HEK293 (cell line): Measurements from ENCODE around the gene RYR2.

Source experiments
- CTCF ChIA-PET: fragments of 350-600 bp; formaldehyde crosslinking; extraction: SDS; loops from one replicate; lab custom pipeline; 2021; ENCODE audit warnings: antibody characterized with exemption; lab: Yijun Ruan, JAX
- POLR2A ChIA-PET: fragments of 300-600 bp; formaldehyde crosslinking; extraction: SDS; loops from one replicate; lab custom pipeline; 2020; ENCODE audit warnings: antibody characterized with exemption, inconsistent platforms; lab: Yijun Ruan, JAX
- H3K27ac ChIP-seq: fragments of 200-500 bp; sonication (Bioruptor generic); 2 replicates; pipeline ENCODE4 v1.5.1; 2014; ENCODE audit warnings: low read depth, low read length, control low read depth, inconsistent platforms; ENCODE audit errors: extremely low read depth
- H3K36me3 ChIP-seq, 2 experiments: fragments of 200-500 bp in 1 of 2; sonication (Bioruptor generic) in 1 of 2; 1 replicate in 1 of 2; 2 replicates in 1 of 2; pipeline ENCODE4 v1.5.1; 2014 to 2017; ENCODE audit warnings: inconsistent platforms in 2 of 2, low read length in 2 of 2; ENCODE audit not compliant: control insufficient read depth in 2 of 2, insufficient read depth in 1 of 2
- H3K4me1 ChIP-seq: fragments of 200-500 bp; sonication (Bioruptor generic); 2 replicates; pipeline ENCODE4 v1.5.1; 2014; ENCODE audit warnings: mild to moderate bottlenecking, low read length, inconsistent platforms; ENCODE audit not compliant: control insufficient read depth, insufficient read depth
- H3K4me3 ChIP-seq: 2 replicates; pipeline ENCODE4 v1.5.1; 2011; ENCODE audit warnings: low read depth, mild to moderate bottlenecking, control low read depth, low read length, moderate library complexity
- H3K9me3 ChIP-seq: fragments of 200-500 bp; sonication (Bioruptor generic); 2 replicates; pipeline ENCODE4 v1.5.1; 2014; ENCODE audit warnings: low read depth, low read length, inconsistent platforms; ENCODE audit not compliant: control insufficient read depth, insufficient read depth
- AEBP2 ChIP-seq: fragments of 450-650 bp; formaldehyde crosslinking; IDR thresholded peaks from 2 replicates; pipeline ENCODE4 v1.5.1; 2016; ENCODE audit warnings: missing biosample characterization, missing genetic modification characterization, borderline replicate concordance
- EGR2 ChIP-seq: fragments of 450-650 bp; formaldehyde crosslinking; IDR thresholded peaks from 2 replicates; pipeline ENCODE4 v1.5.1; 2016; ENCODE audit warnings: low read depth, missing biosample characterization, missing genetic modification characterization
- KLF7 ChIP-seq: fragments of 450-650 bp; formaldehyde crosslinking; IDR thresholded peaks from 2 replicates; pipeline ENCODE4 v1.5.1; 2016; ENCODE audit warnings: missing biosample characterization, missing genetic modification characterization, borderline replicate concordance
- ZBTB48 ChIP-seq: fragments of 450-650 bp; formaldehyde crosslinking; IDR thresholded peaks from 2 replicates; pipeline ENCODE4 v1.5.1; 2016; ENCODE audit warnings: missing biosample characterization, missing genetic modification characterization
- ZNF121 ChIP-seq: fragments of 450-650 bp; formaldehyde crosslinking; IDR thresholded peaks from 2 replicates; pipeline ENCODE4 v1.5.1; 2016; ENCODE audit warnings: missing biosample characterization, missing genetic modification characterization
- ZNF133 ChIP-seq: fragments of 450-650 bp; formaldehyde crosslinking; IDR thresholded peaks from 2 replicates; pipeline ENCODE4 v1.5.1; 2016; ENCODE audit warnings: missing biosample characterization, missing genetic modification characterization
- ZNF140 ChIP-seq: fragments of 450-650 bp; formaldehyde crosslinking; IDR thresholded peaks from 2 replicates; pipeline ENCODE4 v1.5.1; 2016; ENCODE audit warnings: missing biosample characterization, missing genetic modification characterization
- ZNF148 ChIP-seq: fragments of 450-650 bp; formaldehyde crosslinking; IDR thresholded peaks from 2 replicates; pipeline ENCODE4 v1.5.0; 2017; ENCODE audit warnings: missing biosample characterization, missing genetic modification characterization, borderline replicate concordance
- ZNF16 ChIP-seq: fragments of 450-650 bp; formaldehyde crosslinking; IDR thresholded peaks from 2 replicates; pipeline ENCODE4 v1.5.1; 2016; ENCODE audit warnings: low read depth, missing biosample characterization, missing genetic modification characterization
- ZNF449 ChIP-seq: fragments of 450-650 bp; formaldehyde crosslinking; IDR thresholded peaks from 2 replicates; pipeline ENCODE4 v1.5.1; 2017; ENCODE audit warnings: missing biosample characterization, mild to moderate bottlenecking, missing genetic modification characterization, moderate library complexity
- ZNF529 ChIP-seq: fragments of 450-650 bp; formaldehyde crosslinking; IDR thresholded peaks from 2 replicates; pipeline ENCODE4 v1.5.1; 2017; ENCODE audit warnings: missing genetic modification characterization, missing biosample characterization; ENCODE audit not compliant: insufficient replicate concordance
- ZNF555 ChIP-seq: fragments of 450-650 bp; formaldehyde crosslinking; conservative IDR thresholded peaks from 2 replicates; pipeline ENCODE4 v1.5.1; 2017; ENCODE audit warnings: missing biosample characterization, mild to moderate bottlenecking, missing genetic modification characterization, inconsistent platforms
- ZNF561 ChIP-seq: fragments of 450-650 bp; IDR thresholded peaks from 2 replicates; pipeline ENCODE4 v1.5.1; 2018; ENCODE audit warnings: missing biosample characterization, missing genetic modification characterization, borderline replicate concordance
- ZNF629 ChIP-seq: fragments of 450-650 bp; formaldehyde crosslinking; IDR thresholded peaks from 2 replicates; pipeline ENCODE4 v1.5.1; 2017; ENCODE audit warnings: missing biosample characterization, missing genetic modification characterization
- ZNF654 ChIP-seq: fragments of 450-650 bp; formaldehyde crosslinking; IDR thresholded peaks from 2 replicates; pipeline ENCODE4 v1.5.1; 2016; ENCODE audit warnings: low read depth, missing biosample characterization, missing genetic modification characterization
- TF ChIP-seq, protein P1 (sequence below): fragments of 450-650 bp; formaldehyde crosslinking; IDR thresholded peaks from 2 replicates; pipeline ENCODE4 v1.5.1; 2016; ENCODE audit warnings: missing biosample characterization, missing genetic modification characterization
- TF ChIP-seq, protein P2 (sequence below): fragments of 450-650 bp; formaldehyde crosslinking; IDR thresholded peaks from 2 replicates; pipeline ENCODE4 v1.5.1; 2016; ENCODE audit warnings: missing biosample characterization, missing genetic modification characterization

RYR2 gene

DNA sequence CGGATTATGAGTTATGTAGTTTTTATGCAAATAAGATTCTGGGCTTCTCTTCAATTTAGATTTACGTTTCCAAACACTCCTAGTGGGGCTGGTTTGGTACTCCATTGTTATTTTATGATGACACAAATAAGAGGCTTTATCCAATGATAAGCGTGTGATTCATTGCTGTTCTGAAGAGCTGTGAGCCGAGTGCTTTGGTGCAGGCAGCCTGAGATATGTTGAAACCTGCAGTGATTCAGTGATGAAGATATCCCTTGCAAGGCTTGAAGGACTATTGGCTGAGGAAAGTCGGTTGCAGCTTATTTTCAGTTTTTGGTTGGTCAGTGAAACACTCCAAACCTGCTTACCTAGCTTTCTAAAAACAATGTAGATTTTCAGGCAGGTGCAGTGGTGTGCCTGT is 112.2 kb downstream of the RYR2 start (continued):
- TF ChIP-seq, protein P1, sequence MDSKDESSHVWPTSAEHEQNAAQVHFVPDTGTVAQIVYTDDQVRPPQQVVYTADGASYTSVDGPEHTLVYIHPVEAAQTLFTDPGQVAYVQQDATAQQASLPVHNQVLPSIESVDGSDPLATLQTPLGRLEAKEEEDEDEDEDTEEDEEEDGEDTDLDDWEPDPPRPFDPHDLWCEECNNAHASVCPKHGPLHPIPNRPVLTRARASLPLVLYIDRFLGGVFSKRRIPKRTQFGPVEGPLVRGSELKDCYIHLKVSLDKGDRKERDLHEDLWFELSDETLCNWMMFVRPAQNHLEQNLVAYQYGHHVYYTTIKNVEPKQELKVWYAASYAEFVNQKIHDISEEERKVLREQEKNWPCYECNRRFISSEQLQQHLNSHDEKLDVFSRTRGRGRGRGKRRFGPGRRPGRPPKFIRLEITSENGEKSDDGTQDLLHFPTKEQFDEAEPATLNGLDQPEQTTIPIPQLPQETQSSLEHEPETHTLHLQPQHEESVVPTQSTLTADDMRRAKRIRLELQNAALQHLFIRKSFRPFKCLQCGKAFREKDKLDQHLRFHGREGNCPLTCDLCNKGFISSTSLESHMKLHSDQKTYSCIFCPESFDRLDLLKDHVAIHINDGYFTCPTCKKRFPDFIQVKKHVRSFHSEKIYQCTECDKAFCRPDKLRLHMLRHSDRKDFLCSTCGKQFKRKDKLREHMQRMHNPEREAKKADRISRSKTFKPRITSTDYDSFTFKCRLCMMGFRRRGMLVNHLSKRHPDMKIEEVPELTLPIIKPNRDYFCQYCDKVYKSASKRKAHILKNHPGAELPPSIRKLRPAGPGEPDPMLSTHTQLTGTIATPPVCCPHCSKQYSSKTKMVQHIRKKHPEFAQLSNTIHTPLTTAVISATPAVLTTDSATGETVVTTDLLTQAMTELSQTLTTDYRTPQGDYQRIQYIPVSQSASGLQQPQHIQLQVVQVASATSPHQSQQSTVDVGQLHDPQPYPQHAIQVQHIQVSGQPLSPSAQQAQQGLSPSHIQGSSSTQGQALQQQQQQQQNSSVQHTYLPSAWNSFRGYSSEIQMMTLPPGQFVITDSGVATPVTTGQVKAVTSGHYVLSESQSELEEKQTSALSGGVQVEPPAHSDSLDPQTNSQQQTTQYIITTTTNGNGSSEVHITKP (tag by site-specific recombination), result no peak
- TF ChIP-seq ZNF629 (tag by site-specific recombination) (0 out of 2 replicates have a peak, but pooled peaks have one; percentile 29), ZNF561 (0 out of 2 replicates have a peak, but pooled peaks have one; percentile 34), ZBTB48 (no peak)
- TF ChIP-seq, protein P2, sequence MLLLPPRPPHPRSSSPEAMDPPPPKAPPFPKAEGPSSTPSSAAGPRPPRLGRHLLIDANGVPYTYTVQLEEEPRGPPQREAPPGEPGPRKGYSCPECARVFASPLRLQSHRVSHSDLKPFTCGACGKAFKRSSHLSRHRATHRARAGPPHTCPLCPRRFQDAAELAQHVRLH (tag by site-specific recombination), result 0 out of 2 replicates have a peak, but pooled peaks have one; percentile 7

- POLR2A ChIA-PET, result no interaction called here
- CTCF ChIA-PET, result interaction anchor here (0.6 to 1.9 kb wide), 3 partner anchors 8 to 119 kb away, joined by 4 to 5 read pairs (median 4); no protein-coding TSS in a partner anchor
- Histone ChIP-seq H3K27ac (no peak overlapping the region), H3K36me3 (no peaks in the 10 kb centered on the region), H3K4me3 (no peak overlapping the region), H3K9me3 (no peaks in the 10 kb centered on the region; the same call in 1 of the 2 replicates), H3K4me1 (peaks cover 16% of the 10 kb centered on the region)
- TF ChIP-seq ZNF16 (tag by site-specific recombination) (no peak), ZNF449 (peak; percentile 74), ZNF133 (tag by site-specific recombination) (no peak), ZNF529 (no peak), AEBP2 (no peak), EGR2 (no peak), ZNF121 (tag by site-specific recombination) (peak; percentile 95), ZNF654 (no peak), ZNF555 (tag by site-specific recombination) (no peak), ZNF140 (tag by site-specific recombination) (no peak), ZNF148 (tag by site-specific recombination) (no peak), KLF7 (no peak)
These were observed 122.7 kb downstream of the RYR2 start for GRCh38 chr1:237164406-237165352.
